HG03558 (cell line): Measurements from ENCODE around the gene FAM193A.
"Not testable (repeated sequence)": the region's sequence is repeated elsewhere in the genome, so short reads cannot be mapped to it uniquely, and the experiment has no call there.

Source experiments
- ATAC-seq: cut with Tn5 transposase; IDR thresholded peaks from one replicate; pipeline ENCODE4 v1.9.1; 2021; ENCODE audit warnings: moderate number of reproducible peaks; ENCODE audit not compliant: unreplicated experiment; ENCODE audit errors: extremely low read depth

FAM193A gene

GRCh38 chr4:2606960-2607506 is 70.6 kb downstream of the FAM193A start:
- ATAC-seq = no peak

- no peak for ATAC-seq
Measured at GRCh38 chr4:2607822-2608221, 71.4 kb downstream of the FAM193A start.

- no peak for ATAC-seq
Measured at GRCh38 chr4:2608291-2608690, 71.8 kb downstream of the FAM193A start.

- no peak for ATAC-seq
Measured at GRCh38 chr4:2615821-2616220, 79.4 kb downstream of the FAM193A start.

- no peak for ATAC-seq
Measured at GRCh38 chr4:2617955-2618354, 81.5 kb downstream of the FAM193A start.

- ATAC-seq = not testable (repeated sequence)
Measured at GRCh38 chr4:2618729-2619128, 82.3 kb downstream of the FAM193A start.

GRCh38 chr4:2619459-2619858 is 83.0 kb downstream of the FAM193A start:
- ATAC-seq = no peak

GRCh38 chr4:2621419-2621818 is 85.0 kb downstream of the FAM193A start:
- no peak for ATAC-seq

- no peak for ATAC-seq
Measured at GRCh38 chr4:2623442-2623841, 87.0 kb downstream of the FAM193A start.

- no peak for ATAC-seq
Measured at GRCh38 chr4:2624782-2625530, 88.5 kb downstream of the FAM193A start.

GRCh38 chr4:2626231-2626630 is 89.8 kb downstream of the FAM193A start:
- ATAC-seq = no peak

- ATAC-seq = no peak
Measured at GRCh38 chr4:2630556-2631273, 94.3 kb downstream of the FAM193A start.

- ATAC-seq = no peak
Measured at GRCh38 chr4:2634014-2634413, 97.6 kb downstream of the FAM193A start.

- ATAC-seq = no peak
Measured at GRCh38 chr4:2636331-2636730, 99.9 kb downstream of the FAM193A start.

GRCh38 chr4:2636994-2637393 is 100.5 kb downstream of the FAM193A start:
- ATAC-seq = not testable (repeated sequence)

GRCh38 chr4:2637956-2638552 is 101.6 kb downstream of the FAM193A start:
- ATAC-seq = no peak

GRCh38 chr4:2638730-2639129 is 102.3 kb downstream of the FAM193A start:
- ATAC-seq = no peak

GRCh38 chr4:2642968-2643367 is 106.5 kb downstream of the FAM193A start:
- no peak for ATAC-seq

GRCh38 chr4:2643555-2643954 is 107.1 kb downstream of the FAM193A start:
- no peak for ATAC-seq

GRCh38 chr4:2646396-2647149 is 110.1 kb downstream of the FAM193A start:
- ATAC-seq = no peak
